HG03460 (cell line): ENCODE data around the gene RPP25L.
A peak's percentile ranks its signal among the peaks of the same experiment; 100 is the strongest.

Experiments
- ATAC-seq: cut with Tn5 transposase; IDR thresholded peaks from one replicate; pipeline ENCODE4 v1.9.1; 2021; ENCODE audit not compliant: unreplicated experiment

Gene RPP25L

DNA sequence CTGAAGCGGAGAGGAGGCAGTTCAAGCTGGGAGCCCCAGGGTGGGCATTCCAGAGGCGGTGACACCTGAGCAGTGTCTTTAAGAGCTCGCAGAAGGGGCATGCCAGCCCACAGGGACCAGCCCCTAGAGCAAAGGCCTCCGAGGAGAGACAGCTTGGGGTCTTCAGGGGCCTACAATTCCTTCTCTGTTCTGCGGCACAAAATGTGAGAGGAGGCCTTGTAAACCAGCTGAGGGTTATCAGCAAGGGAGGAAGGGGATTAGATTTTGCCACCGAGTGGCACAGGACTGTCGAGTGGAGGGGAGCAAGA, 26.2 kb upstream of the RPP25L start:
- ATAC-seq = no peak

DNA sequence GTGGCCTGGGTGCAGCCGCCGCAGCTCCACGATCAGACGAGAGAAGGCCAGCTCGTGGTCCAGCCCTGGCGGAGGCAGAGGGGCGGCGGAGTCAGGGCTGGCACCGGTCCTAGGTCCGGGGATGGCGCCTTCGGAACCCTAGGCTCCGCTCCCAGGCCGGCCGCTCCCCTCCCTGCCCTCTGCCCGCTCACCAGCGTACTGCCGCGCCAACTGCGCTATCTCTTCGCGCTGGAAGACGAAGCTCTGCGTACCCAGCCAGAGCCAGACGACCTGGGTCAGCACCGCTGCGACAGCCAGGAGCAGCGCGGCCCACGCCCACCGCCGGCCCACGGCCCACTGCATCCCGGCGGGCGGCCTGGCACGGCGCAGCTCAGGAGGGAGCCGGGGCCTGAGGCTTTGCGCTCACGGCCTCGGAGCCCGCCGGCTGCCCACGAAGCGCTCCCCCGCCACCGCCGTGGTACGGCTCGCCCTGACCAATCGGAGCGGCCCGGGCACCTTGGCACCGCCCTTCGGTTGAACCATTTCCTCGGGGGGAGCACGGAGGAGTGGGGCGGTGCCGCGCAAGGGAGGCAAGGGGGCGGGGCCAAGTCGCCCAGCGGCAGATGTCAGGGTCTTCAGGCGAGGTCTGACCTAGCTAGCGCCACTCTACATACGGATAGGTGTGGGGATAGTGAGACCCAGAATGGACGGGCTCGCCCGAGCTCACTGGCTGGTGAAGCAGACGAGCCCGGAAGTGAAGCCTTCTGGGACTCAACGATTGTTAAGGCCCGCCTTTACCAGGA, 25.6 kb upstream of the RPP25L start, which contains the start of gene SIGMAR1:
Gene SIGMAR1, minus strand, starts transcription at position 432 of the 782 bp plus-strand sequence. Its CDS starts 90 bp downstream, at position 342.
- ATAC-seq = peak; percentile 88

DNA sequence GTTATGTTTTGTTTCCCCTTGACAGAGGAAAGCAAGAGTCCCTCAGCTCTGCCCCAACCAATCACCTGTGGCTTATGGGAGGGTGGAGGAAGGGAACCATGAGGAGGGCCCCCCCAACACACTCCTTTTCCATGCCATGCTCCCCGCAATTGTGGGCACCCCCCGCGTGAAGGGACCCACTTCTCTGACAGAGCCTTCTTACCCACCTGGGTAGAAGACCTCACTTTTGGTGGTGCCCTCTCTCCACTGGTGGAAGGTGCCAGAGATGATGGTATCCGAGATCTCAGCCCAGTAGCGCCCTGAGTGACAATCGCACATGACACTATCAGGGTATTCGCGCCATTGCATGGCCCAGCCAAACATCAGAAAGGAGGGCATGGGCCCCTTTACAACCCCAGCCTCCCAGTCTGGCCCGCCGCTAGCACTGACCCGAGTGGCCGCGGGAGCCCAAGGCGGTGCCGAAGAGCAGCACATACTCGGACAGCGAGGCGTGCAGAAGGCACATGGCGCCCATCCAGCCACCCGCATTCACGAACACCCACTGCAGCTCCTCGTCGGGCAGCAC, 25.0 kb upstream of the RPP25L start:
- no peak for ATAC-seq

DNA sequence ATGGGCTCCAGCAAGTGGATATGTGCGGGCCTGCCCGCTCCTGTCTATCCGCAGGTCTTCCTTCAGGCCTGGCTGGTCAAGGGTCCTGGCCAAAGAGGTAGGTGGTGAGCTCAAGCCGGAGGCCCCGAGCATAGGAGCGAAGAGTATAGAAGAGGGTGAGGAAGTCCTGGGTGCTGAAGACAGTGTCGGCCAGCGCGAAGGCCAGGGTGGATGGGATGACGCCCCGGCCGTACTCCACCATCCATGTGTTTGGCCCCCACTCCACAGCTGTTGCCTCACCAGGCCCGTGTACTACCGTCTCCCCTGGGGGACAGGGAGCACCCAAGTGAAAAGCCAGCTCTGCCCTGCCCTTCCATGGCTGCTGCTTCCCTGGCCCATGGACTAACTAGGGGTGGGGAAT, 23.7 kb upstream of the RPP25L start:
- no peak for ATAC-seq

DNA sequence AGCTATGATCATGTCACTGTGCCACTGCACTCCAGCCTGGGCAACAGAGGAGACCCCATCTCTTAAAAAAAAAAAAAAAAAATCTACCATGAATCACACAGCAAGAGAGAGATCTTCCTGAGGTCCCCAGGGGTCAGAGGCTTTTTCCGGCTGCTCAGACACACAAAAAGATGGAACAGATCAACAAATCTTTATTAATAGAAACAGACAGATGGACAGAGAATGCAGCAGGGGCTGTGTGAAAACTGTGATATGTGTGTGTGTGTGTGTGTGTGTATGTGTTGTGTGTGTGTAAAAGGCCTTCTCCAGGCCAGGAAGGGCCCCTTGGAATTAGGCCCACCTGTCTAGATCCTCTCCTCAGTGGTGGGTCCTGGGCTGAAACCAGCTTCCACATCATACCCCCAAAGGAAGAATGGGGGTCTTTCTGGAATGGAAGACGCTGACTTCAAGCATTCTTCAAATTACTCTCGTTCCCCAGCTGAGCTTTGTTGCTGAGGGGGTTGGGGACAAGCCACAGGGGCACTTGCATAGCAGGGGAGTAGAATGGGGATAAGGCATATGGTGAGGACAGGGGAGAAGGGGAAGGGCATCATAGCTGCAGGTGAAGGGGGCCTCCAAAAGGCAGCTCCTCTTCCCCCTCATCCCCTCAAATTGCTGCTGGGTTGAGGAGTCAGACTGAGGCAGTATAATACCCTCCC, 22.8 kb upstream of the RPP25L start:
- no peak for ATAC-seq

DNA sequence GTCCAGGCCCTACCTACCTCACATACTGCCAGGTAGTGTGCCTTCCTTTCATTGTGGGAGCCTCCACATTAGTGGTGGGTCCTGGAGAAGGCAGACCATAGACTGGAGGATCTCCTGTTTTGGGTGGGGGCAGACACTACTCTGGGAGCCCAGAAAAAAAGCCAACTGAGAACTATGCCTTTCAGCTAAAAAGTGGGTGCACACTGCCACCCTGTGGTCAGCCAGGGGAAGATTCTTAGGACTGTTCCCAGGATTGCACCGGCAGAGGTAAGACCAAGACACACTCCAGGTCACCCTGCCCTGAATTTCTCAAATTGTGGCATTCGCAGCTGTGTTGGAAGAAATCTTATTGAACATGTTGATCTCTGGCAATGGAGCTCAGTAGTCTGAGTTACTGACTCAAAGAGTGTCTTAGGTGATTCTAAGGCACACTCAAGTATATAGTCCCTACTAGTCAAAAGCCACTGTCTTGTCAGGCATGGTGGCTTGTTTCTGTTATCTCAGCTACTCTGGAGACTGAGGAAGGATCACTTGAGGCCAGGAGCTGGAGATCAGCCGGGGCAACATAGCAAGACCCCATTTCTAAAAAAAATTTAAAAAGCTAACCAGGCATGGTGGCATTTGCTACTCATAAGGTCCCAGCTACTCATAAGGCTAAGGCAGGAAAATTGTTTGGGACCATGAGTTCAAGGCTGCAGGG, 22.1 kb upstream of the RPP25L start:
- ATAC-seq = no peak

DNA sequence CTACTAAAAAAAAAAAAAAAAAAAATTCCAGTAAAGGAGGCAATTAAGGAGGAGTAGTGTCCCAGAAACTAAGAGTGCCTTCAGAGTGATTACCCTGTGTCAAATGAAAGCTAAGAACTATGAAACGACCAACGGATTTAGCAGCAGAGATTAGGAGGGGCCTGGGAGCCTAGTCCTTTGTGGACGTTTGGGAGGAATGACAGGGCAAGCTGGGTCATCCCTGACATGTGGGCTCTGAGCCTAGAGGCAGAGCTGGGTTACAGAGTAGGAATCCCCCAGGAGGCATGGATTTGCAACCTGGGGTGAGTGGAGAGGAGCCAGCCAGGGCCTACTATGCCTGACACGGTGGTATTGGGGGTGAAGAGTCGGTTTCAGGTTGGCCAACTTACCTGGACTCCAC, 21.3 kb upstream of the RPP25L start:
- no peak for ATAC-seq

DNA sequence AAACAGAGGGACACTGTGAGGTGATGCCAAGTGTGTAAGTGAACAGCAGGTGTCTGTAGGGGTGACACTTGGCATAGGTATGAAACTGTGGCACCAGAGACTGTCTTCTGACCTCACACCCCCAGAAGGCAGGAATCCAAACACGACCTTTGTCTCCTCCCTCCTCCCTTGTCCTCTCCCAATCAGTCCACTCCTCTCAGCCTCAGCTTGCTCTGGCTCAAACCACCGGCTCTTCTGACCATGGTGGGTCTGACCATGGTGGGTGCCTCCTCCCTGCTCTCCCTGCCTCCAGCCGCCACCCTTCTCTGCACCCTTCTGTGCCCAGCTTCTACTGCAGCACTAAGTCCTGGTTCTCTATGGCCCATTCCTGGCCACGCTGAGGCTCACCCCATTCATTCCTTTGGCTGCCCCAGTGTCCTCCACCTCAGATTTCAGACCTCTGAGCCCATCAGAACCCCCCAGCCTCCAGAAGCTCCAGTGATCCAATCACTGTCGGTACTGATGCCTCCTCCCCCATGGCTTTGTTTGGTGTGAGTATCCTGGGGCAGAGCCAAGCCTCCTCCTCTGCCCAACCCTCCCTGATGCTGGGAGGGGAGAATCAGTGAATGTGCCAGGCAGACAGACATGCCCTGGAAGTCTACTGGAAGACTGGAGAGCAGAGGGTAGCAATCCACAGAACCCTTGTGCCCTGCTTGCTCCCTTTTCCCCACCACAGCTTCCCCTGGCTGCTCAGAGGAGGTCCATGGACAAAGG, 18.7 kb upstream of the RPP25L start:
- ATAC-seq = no peak

DNA sequence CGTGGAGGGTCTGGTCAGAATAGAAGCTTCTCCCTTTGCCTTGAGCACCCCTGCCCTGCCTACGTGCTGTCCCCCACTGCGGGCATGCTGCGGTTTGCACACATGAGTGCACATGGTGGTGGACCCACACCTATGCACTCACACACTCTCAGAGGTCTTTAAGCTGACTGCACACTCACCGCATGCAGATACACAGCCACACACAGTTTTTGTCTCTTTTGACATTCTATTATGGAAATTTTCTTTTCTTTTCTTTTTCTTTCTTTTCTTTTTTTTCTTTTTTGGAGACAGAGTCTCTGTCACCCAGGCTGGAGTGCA, 17.6 kb upstream of the RPP25L start:
- no peak for ATAC-seq

DNA sequence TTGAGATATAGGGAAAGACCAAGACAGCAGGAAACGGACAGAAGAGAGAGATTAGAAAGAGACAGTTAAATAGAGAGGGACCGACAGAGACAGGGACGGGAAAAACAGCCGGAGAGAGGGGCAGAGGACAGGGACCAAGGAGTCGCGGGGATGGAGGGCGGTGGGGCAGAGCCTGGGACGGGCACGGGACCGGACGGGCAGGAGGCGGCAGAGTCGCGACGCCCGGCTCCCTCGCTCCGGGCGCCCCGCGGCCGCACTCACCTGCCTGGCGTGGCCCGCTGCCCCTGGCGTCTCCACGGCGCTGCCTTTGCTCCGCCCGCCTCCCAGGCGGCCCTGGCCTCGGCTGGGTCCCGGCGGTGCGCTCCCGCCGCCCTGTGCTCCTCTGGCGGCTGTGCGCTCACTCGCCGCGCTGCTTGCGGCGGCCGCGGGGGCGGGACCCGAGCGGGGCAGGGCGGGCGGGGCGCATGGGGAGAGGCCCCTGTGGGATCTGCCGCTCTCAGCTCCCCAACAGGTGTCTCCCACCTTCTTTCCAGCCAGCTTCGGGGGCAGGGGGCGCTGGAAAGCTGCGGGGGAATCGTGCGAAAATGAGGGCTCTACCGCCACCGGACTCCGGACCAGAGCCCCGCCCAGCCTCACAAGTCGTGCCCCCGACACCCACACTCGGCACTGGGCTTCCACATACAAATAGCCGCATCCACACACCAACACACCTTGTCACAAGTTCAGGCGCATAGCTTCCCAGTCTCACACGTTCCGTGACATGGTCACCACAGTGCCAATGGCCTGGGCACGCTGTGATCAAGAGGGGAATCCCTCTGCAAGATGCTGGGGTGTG, 17.0 kb upstream of the RPP25L start, which contains the start of gene ARID3C:
Gene ARID3C, minus strand, starts transcription at position 411 of the 835 bp plus-strand sequence. CDS start 1,052 bp downstream, outside the sequence.
- ATAC-seq = no peak

DNA sequence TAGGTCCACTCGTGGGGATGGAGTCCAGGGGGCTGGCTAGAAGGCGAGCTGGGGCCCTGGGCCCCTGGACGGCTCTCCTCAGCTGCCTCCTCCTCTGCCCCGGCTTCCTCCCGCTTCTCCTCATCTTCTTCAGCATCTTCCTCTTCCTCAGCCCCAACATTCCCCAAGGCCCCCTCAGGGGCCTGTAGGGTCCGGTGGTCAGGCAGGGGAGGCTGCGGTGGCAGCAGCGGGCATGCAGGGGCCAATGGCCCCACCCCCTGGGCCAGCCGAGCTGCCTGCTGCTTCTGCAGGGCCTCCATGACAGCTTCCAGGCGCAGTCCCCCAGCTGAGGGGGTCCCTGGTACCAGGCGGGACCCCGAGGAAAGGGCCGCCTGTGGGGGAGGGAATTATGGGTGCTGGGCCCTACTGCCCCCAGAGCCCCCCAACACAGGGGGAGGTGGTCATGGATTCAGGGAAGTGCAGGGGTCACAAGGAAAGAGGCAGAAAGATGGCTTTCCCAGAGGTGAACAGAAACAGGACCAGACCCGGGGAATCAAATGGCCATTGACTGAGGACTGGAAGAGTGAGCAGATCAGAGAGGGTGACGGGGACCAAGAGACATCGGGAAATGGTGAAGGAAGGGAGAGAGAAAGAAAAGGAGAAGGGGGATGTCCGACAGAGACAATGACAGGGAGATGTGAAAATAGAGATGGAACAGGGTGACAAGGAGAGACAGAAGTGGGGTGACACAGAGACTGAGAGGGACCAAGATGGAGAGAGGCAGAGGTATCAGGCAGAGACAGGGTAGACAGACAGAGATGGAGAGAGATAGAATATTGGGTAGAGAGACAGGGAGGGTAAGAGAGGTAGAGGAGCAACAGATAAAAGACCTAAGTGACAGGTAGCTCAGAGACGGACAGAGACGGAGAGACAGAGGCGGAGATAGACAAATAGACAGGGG, 16.1 kb upstream of the RPP25L start:
- ATAC-seq = no peak

DNA sequence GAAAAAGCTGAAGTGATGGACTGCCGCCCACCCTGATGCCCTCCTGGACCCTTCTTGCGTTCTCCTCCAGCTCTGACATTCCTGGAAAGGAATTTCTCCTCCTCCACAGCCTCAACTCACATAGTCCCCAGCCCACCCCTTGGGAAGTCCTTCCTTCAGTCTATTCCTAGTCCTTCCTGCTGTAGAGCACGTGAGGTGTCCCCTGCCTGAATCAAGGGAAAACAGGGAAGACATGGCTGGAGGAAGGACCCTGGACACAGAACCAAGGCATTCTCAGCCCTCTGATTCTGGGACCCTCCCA, 13.2 kb upstream of the RPP25L start:
- no peak for ATAC-seq

DNA sequence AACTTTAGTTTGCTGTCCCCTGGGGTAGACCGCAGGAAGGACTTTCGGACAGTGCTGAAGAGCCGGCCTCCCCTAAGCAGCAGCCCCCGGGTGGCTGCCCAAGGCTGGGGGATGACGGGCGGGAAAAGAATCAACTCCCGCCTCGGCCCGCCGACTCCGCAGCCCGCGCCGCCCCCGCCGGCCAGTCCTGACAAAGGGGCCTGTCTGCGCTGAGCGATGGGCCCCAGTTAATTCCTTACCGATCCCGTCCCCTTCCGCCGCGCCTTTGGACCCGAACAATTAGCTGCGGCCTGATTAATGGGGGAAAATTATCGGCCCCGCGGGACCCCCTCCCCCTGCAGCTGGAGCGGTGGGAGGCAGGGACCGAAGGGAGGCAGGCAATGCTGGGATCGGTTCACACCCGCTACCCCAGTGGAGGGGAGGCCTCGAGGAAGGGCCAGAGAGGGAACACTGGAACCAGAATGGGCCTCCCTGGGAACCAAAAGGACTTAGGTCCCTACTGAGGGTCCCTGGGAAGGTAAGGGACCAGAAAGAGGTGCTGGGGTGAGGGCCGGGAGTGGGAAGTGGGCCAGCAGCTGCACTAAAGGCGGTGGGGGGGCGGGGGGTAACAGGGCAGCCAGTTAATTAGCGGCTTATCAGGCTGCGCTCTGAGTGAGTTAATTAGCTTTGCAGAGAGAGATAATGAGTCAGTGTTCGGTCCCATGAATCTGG, 12.7 kb upstream of the RPP25L start:
- no peak for ATAC-seq

DNA sequence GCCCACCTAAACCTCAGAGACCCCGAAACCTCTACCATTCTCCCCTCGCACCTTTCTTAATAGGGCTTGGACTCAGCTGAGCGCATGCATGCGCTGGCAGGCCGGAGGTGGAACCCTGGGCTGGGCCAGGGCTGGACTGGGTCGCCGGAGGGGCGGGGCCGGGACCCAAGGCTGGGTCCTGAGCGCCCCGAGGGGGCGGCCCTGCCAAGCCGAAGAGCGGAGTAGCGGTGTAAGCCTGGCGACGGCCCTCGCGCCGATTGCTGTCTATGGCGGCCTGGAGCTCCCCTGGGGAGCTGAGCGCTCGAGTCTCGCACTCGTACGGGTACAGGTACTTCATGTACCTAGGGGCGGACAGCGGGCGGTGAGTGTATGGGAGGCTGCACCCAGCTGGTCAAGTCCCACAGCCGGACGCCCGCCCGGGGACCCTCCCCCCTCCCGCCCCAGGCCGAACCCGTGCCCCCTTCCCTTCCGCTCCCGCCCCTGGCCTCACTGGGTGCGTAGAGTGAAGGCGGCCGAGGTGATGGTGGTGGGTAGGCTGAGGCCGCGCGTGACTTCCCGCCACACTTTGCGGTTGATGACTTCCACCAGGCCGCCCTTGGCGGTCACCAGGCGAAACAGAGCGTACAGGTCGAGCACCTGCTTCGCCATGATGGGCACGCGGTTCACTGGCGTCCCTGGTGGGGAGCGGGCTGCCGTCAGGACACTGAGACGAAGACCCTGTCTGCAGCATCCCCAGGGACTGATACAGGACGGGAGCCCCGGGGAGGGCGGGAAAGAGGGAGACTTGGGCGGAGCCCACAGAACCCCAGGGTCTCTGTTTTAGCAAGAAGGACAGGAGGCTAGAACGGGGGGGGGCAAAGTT, 11.7 kb upstream of the RPP25L start:
- no peak for ATAC-seq

DNA sequence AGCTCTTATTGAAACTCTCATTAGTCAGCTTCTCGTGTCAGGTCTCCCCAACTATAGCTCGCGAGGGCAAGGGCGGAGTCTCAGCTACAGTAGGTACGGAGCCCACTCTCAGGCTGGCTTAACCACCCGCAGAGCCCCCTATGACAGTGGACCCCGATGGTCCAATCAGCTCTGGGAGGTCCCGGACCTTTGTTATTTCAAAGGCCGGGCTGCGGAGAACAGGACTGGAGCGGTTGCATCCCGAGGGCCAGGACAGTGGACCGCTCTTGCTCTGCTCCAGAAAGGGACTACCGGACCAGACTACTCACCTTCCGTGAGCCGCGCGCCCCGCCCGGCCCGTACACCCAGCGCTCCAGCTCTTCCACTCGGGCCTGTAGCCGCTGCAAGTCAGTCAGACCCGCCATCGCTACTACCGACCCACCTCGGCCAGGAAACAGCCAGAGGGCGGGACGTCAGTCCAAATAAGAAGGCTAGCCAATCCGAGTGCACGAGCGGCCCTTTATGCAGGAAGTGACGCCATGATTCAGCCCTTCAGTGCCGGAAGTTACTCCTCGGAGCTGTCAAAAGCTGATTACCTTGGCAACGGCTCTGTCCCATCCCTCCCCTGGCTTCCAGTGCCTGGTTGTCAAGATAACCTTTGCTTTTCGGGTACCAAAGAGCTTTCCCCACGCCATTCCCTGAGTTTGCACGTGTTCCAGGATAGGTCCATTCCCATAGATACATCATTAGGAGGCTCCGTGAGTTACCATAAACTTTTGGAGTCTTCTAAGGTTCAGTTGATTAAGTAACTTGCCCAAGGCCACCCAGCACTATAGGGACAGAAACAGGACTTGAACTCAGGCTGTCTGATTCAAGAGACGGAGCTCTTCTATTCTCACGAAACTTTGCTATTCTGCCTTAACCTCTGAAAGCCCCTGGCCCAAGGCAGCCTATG, 8.4 kb upstream of the RPP25L start, which contains the start of gene DCTN3:
Gene DCTN3, minus strand, starts transcription at position 435 of the 934 bp plus-strand sequence. Its CDS starts 31 bp downstream, at position 404.
- peak; percentile 99 for ATAC-seq

DNA sequence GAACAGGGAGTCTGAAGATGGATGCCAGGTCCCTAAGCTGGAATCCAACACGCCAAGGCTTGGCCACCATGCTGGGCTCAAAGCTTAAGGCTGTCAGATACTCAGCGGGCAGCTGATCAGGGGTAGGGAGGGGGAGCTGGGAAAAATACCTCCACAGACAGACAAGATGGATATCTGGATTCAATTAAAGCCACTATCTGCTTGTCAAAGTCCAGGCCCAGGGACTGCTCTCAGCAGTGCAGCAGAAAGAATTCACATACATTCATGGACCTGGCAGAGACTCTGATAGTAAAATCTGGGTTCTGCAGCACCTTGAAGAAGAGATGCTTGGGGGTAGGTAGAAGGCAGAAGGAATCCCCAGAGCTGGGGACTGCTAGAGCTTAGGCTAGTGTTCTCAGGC, 3.2 kb upstream of the RPP25L start:
- no peak for ATAC-seq
